Skeletal muscle cell (primary cell): ENCODE results near the gene FAM168B.

Experiments
- DNase-seq: peaks from one replicate; pipeline ENCODE4 v3.0.0-alpha.2; 2010; ENCODE audit warnings: low read depth
- H3K4me3 ChIP-seq: 2 replicates; pipeline ENCODE4 v1.5.1; 2011; ENCODE audit warnings: low read depth, mild to moderate bottlenecking, control low read depth, low read length, moderate library complexity

FAM168B gene

DNA sequence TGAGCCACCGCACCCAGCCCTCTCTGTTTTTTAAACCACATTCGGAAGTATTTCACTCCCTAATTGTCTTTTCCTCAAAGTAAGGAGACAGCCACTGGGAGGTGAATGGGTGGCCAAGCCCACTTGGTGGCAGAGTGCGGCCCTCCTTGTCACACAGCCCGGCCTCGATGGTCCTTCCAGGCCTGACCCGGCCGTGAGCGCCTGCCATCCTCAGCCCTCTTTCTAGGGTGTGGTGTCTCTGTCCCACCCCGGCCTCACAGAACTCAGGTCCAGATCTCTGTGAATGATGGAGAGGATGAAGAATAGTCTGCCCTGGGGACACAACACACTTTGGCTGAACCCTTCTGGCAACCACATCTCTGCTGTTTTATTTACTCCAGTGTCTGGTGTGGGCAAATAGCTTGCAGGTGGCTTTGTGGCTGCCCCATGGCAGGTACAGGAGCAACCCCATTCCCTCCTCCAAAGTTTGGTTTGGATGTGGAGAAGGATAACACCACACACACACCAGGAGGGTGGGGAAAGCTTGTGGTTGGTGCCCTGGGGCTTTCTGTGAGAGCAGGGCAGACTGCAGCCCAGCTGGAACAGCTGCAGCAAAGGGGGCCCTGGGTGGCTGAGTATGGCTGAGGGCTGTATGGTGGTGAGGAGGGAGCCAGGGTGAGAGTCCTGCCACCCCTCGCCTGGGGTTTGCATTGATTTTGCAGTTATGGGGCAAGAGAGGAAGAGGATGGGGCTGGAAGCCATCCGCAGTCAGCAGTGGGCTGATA, 88.6 kb downstream of the FAM168B start:
- H3K4me3 ChIP-seq = no peak overlapping the region
- no peak for DNase-seq

DNA sequence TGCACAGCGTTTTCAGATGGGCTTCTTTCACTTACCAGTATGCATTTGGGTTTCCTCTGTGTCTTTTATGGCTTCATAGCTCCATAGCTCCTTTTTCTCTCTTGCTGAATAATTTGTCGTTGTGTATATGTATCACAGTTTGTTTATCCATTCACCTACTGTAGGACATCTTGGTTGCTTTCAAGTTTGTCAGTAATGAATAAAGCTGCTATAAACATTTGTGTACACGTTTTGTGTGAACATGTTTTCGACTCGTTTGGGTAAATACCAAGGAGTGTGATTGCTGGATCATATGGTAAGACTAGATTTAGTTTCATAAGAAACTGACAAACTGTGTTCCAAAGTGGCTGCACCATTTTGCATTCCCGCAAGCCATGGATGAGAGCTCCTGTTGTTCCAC, 94.7 kb downstream of the FAM168B start:
- DNase-seq = no peak
- no peak overlapping the region for H3K4me3 ChIP-seq
